Thyroid gland (tissue), 4 donors: Measurements from ENCODE around the gene DOCK8.

Source experiments
- POLR2A ChIP-seq, 2 donors: fragments of 450-650 bp; IDR thresholded peaks; one replicate each; pipeline ENCODE4 v1.6.1; 2017; ENCODE audit warnings: antibody characterized with exemption in 2 of 2, mild to moderate bottlenecking in 2 of 2, moderate library complexity in 1 of 2
- TF ChIP-seq, protein P1 (sequence below), 6 experiments: fragments of 200-600 bp in 3 of 6; fragments of 450-650 bp in 3 of 6; sonication (generic) in 3 of 6; IDR thresholded peaks; one replicate each; pipeline ENCODE4 v1.5.1; 2016 to 2019; ENCODE audit warnings: antibody characterized with exemption in 6 of 6, mild to moderate bottlenecking in 2 of 6, inconsistent platforms in 1 of 6, moderate library complexity in 1 of 6

DNA sequence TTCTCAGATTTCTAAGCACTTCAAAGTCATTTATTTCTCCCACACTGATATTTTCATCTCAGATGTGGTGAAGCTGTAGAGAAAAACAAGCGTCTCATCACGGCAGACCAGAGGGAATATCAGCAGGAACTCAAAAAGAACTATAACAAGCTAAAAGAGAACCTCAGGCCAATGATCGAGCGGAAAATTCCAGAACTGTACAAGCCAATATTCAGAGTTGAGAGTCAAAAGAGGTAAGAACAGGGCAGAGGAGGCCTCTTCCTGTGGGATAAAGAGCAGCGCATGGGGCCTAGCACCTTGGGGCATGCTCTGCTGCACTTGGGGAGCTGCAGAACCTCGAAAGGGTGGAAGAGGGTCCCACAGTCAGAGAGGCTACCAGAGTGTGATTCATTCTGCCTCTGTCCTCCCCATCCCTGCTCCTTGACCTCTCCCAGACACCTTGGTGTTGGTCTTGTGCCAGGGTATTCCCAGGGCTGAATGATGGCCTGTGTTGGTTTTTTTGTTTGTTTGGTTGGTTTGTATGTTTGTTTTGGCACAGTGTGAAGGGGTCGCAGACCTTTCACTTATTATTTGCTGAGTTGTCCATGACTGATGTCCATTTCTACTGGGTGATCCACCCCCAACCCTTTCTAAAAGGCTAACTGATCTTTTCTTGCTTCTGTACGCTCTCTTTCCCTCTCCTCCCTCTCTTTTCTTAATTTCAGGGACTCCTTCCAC, 248.9 kb downstream of the DOCK8 start:
- no peak for TF ChIP-seq POLR2A (IDR thresholded peaks at IDR 0.05)
- TF ChIP-seq, protein P1, sequence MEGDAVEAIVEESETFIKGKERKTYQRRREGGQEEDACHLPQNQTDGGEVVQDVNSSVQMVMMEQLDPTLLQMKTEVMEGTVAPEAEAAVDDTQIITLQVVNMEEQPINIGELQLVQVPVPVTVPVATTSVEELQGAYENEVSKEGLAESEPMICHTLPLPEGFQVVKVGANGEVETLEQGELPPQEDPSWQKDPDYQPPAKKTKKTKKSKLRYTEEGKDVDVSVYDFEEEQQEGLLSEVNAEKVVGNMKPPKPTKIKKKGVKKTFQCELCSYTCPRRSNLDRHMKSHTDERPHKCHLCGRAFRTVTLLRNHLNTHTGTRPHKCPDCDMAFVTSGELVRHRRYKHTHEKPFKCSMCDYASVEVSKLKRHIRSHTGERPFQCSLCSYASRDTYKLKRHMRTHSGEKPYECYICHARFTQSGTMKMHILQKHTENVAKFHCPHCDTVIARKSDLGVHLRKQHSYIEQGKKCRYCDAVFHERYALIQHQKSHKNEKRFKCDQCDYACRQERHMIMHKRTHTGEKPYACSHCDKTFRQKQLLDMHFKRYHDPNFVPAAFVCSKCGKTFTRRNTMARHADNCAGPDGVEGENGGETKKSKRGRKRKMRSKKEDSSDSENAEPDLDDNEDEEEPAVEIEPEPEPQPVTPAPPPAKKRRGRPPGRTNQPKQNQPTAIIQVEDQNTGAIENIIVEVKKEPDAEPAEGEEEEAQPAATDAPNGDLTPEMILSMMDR (IDR thresholded peaks at IDR 0.05) = no peak
